Superior temporal gyrus (tissue), 1 donor: Measurements from ENCODE around the gene MRTFB.

Experiments
- DNase-seq: peaks from one replicate; pipeline ENCODE4 v3.0.0-alpha.2; 2016; ENCODE audit errors: extremely low spot score

MRTFB gene

DNA sequence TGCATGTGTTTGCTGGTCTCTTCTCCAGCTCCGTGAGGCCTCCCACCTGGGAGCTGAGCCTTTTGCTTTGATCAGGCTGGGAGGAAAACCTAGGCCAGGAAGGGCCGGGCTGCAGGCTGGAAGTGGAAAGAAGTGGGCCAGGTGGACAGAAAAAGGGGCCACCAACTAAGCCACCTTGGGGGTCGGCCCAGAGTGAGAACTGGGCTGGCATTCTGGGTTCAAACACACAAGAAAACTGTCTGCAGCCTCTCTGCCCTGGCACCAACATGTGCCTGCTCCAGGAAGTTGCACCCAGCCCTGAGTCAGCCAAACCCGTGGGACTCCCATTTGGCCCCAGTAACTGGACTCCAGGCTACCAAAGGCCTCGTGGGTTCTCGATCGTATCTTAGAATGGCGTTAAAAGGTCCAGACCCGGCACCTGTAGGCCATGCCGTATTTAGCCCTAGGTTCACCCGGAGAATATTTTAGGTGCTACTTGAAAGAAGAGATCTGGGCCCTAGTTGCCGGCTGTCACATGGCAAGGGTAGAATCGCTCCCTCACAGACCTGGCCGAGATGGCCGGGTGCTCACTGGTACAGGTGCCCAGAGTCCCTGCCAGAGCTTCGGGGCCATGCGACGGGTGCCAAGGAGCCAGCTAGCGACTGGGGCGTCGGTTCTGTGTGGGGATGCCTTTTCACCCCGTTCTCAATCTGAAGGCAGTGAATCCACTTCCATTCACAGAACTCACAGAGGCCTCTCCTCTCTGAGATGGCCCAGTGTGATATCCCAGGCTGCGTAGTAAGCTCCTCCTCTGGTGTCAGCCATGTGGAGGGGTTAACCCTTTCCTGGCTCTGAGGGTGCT, 236.6 kb downstream of the MRTFB start:
- no peak for DNase-seq

DNA sequence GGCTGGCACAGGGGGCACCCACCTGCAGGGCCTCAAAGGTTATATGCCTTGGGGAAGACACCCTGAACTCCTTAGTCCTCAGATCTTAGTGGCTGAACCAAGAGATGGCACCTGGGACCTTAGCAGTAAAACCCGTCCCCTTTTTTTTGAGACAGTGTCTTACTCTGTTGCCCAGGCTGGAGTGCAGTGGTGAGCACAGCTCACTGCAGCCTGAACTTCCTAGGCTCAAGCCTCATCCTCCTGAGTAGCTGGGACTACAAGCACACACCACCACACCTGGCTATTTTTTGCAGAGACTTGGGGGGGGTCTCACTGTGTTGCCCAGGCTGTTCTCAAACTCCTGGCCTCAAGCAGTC, 237.2 kb downstream of the MRTFB start:
- DNase-seq: no peak

DNA sequence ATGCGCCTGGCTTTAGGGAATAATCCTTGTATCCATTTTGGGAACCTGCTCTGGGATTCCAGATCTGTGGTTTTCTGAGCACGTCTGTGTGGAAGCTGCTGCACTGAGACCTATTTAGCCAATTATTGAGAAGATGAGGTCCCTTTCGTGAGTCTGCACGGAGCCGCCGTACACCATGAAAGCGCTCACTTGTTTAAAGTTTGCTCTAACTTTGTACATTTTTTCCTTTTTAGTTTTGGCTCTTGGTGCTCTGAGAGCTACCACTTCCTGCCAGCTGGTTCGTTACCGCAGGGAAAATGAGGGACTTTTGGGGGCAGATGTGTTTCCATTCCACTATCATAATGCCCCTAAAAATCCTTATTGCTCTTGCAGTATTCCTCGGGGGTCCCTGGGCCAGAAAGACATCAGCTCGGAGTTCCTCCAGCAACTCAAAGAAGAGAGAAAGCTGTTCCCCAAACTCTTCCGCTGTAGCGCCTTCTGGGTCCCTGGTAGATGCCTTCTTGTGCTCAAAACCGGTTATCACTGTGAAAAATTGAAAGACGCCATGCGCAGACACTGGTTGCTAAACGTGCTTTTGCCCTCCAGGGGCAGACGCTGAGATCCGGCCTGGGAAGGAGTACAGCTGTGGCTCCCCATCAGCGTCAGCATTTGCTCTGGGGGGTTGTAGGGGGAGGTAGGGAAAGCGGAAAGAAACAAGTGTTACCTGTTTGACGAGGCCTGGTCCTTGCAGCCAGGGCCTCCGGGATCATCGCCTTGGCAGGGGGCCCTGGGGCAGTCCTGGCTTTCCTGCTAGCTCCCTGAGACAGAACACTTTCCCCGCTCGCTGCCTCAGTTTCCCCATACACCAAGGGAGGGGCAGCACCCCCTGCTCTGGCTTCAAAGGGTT, 238.1 kb downstream of the MRTFB start:
- DNase-seq: no peak

DNA sequence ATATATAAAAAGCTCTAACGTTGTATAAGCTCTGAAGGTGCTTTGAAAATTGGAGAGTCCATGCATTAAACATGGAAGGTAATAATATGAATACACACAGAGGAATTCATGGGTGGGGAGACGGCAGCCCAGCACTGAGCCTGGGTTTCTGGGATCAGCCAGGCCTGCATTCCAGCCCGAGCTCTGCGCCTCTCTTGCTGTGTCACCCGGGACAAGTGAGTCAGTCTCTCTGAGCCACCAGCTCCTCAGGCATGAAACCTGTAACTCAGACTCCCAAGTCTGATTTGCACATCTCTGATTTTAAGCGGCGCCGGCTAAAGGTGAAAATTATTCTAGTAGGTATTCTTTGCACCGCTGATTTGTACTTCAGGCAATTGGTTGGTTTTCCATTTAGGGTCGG, 238.8 kb downstream of the MRTFB start:
- no peak for DNase-seq

DNA sequence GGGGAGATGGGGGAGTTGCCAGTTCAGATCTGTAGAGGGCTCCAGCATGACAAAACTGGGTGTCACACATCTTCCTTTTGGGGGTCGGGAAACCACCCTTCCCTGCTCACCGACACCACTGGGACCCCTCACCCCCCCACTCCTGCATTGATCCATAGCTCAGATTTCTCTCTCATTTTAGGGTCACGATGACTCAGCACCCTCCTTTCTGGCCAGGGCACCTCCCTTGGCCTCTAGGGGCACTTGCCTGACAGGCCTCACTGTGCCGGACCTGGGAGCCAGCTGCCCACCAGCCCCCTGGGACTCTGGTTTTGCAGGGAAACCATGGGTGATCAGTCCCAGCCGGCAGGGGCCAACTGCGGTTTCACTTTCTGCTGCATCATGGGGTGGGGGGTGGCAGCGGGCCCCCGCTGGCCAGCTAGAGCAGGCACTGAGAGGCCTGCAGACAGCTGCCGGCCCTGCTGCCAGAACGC, 239.4 kb downstream of the MRTFB start:
- no peak for DNase-seq

DNA sequence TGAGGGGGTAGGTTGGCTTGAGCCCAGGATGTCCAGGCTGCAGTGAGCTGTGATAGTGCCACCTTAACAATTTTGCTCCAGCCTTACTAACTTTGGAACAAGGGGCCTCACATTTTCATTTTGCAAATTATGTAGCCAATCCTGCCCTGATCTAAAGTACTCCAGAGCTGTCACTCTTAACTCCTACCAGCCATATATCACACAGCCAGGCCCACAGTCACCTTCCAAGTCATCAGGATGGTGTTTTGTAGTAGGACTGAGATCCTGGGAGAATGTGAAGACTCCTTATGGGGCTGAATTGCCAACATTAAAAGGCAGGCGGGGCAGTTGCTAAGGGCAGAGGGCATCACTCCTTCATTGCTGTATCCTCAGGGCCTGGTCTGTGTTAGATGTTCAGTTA, 243.0 kb downstream of the MRTFB start:
- DNase-seq: no peak

DNA sequence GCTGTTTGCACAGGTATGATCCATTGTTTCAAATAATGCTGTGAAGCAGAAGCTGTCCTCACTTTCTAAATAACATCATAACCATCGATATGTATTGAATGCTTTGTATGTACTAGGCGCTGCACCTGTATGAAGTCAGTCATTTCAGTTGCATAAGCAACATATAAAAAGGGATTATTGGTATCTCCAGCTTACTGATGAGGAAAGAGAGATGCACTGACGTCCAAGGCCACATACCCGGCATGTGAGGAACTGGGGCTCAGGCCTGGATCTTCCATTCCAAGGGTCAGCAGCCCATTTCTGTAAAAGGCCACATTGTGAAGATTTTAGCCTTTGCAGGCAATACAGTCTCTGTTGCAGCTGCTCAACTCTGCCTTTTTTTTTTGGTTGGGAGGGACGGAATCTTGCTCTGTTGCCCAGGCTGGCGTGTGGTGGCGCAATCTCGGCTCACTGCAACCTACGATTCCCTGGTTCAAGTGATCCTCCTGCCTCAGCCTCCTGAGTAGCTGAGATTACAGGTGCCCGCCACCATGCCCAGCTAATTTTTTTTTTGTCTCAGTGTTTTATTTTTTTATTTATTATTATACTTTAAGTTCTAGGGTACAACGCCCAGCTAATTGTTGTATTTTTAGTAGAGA, 244.7 kb downstream of the MRTFB start:
- DNase-seq: no peak
